ENCODE data around the gene TMEM72. TPM values are rescaled to one million over a fixed set of nuclear protein-coding genes. Genes with fewer than 3 reads are reported as not detected.

TMEM72 gene
- total and polyA plus RNA-seq, 4 donors, result 0.02 to 0.33 TPM; not detected in 2

DNA sequence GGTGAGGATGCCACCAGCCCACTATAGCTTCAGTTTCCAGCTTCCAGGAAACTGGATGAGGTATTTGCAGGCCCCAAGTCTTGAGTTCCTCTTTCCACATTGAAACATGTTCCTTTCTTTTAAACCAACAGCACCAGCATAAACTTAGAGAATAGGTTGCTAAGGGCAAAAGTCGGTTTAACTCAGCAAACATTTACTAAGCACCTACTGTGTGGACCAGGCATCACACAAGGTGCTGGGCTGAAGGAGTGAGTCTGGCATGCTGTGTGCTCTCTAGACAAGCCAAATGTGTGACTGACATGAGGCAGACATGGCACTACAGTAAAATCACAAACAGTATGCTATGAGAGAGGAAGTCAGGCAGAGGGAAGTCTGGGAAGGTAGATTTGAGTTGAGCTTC is 37.5 kb downstream of the TMEM72 start:
- Histone ChIP-seq H3K27me3 (ENCODE audit: control insufficient read depth in 4 of 4, insufficient read depth in 4 of 4, low read length in 3 of 4) (no peaks in the 10 kb centered on the region), H3K4me3 (ENCODE audit: low read depth in 1 of 3, low read length in 3 of 3) (no peak overlapping the region), H3K9ac (ENCODE audit: low read depth in 1 of 2, low read length in 2 of 2) (no peak overlapping the region), H3K36me3 (ENCODE audit: control insufficient read depth in 4 of 4, insufficient read depth in 3 of 4, low read depth in 1 of 4, low read length in 3 of 4) (peaks cover 0 to 3% (median 0%) of the 10 kb centered on the region in 4 donors), H3K9me3 (ENCODE audit: control insufficient read depth in 4 of 4, low read length in 3 of 4) (peaks cover 0 to 4% (median 0%) of the 10 kb centered on the region in 4 donors), H3K4me1 (ENCODE audit: control insufficient read depth in 4 of 4, insufficient read depth in 4 of 4, low read length in 3 of 4) (peaks cover 0 to 4% (median 0%) of the 10 kb centered on the region in 4 donors), H3K27ac (ENCODE audit: low read depth in 1 of 2, low read length in 2 of 2) (no peak overlapping the region)
- no peak for DNase-seq (ENCODE audit: low spot score)
- TF ChIP-seq, protein P1, sequence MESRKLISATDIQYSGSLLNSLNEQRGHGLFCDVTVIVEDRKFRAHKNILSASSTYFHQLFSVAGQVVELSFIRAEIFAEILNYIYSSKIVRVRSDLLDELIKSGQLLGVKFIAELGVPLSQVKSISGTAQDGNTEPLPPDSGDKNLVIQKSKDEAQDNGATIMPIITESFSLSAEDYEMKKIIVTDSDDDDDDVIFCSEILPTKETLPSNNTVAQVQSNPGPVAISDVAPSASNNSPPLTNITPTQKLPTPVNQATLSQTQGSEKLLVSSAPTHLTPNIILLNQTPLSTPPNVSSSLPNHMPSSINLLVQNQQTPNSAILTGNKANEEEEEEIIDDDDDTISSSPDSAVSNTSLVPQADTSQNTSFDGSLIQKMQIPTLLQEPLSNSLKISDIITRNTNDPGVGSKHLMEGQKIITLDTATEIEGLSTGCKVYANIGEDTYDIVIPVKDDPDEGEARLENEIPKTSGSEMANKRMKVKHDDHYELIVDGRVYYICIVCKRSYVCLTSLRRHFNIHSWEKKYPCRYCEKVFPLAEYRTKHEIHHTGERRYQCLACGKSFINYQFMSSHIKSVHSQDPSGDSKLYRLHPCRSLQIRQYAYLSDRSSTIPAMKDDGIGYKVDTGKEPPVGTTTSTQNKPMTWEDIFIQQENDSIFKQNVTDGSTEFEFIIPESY (IDR thresholded peaks at IDR 0.05), result no peak
- TF ChIP-seq YY1 (IDR thresholded peaks at IDR 0.05), result no peak
- TF ChIP-seq FOXA1 (IDR thresholded peaks at IDR 0.05), result no peak
- TF ChIP-seq HNF4A (conservative IDR thresholded peaks at IDR 0.05), result no peak
- TF ChIP-seq, protein P2, sequence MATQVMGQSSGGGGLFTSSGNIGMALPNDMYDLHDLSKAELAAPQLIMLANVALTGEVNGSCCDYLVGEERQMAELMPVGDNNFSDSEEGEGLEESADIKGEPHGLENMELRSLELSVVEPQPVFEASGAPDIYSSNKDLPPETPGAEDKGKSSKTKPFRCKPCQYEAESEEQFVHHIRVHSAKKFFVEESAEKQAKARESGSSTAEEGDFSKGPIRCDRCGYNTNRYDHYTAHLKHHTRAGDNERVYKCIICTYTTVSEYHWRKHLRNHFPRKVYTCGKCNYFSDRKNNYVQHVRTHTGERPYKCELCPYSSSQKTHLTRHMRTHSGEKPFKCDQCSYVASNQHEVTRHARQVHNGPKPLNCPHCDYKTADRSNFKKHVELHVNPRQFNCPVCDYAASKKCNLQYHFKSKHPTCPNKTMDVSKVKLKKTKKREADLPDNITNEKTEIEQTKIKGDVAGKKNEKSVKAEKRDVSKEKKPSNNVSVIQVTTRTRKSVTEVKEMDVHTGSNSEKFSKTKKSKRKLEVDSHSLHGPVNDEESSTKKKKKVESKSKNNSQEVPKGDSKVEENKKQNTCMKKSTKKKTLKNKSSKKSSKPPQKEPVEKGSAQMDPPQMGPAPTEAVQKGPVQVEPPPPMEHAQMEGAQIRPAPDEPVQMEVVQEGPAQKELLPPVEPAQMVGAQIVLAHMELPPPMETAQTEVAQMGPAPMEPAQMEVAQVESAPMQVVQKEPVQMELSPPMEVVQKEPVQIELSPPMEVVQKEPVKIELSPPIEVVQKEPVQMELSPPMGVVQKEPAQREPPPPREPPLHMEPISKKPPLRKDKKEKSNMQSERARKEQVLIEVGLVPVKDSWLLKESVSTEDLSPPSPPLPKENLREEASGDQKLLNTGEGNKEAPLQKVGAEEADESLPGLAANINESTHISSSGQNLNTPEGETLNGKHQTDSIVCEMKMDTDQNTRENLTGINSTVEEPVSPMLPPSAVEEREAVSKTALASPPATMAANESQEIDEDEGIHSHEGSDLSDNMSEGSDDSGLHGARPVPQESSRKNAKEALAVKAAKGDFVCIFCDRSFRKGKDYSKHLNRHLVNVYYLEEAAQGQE (IDR thresholded peaks at IDR 0.05), result no peak
- no peak for TF ChIP-seq HNF4G (IDR thresholded peaks at IDR 0.05)
- no peak for TF ChIP-seq RAD21 (IDR thresholded peaks at IDR 0.05)
- TF ChIP-seq, protein P3, sequence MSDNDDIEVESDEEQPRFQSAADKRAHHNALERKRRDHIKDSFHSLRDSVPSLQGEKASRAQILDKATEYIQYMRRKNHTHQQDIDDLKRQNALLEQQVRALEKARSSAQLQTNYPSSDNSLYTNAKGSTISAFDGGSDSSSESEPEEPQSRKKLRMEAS (IDR thresholded peaks at IDR 0.05), result no peak
- no peak for TF ChIP-seq SP1 (IDR thresholded peaks at IDR 0.05)
- TF ChIP-seq GABPA (IDR thresholded peaks at IDR 0.05 in 1 of 2, conservative IDR thresholded peaks at IDR 0.05 in 1 of 2), result no peak
- no peak for TF ChIP-seq RXRA (IDR thresholded peaks at IDR 0.05)
- TF ChIP-seq TAF1 (conservative IDR thresholded peaks at IDR 0.05), result no peak
- TF ChIP-seq FOXA2 (IDR thresholded peaks at IDR 0.05), result no peak
- no peak for TF ChIP-seq JUND (IDR thresholded peaks at IDR 0.05)
- no peak for TF ChIP-seq NR2F2 (IDR thresholded peaks at IDR 0.05)
- TF ChIP-seq, protein P4, sequence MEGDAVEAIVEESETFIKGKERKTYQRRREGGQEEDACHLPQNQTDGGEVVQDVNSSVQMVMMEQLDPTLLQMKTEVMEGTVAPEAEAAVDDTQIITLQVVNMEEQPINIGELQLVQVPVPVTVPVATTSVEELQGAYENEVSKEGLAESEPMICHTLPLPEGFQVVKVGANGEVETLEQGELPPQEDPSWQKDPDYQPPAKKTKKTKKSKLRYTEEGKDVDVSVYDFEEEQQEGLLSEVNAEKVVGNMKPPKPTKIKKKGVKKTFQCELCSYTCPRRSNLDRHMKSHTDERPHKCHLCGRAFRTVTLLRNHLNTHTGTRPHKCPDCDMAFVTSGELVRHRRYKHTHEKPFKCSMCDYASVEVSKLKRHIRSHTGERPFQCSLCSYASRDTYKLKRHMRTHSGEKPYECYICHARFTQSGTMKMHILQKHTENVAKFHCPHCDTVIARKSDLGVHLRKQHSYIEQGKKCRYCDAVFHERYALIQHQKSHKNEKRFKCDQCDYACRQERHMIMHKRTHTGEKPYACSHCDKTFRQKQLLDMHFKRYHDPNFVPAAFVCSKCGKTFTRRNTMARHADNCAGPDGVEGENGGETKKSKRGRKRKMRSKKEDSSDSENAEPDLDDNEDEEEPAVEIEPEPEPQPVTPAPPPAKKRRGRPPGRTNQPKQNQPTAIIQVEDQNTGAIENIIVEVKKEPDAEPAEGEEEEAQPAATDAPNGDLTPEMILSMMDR (IDR thresholded peaks at IDR 0.05; ENCODE audit: low read depth, low read length, missing input control), result no peak
- TF ChIP-seq EGR1 (IDR thresholded peaks at IDR 0.05; ENCODE audit: low read depth in 2 of 2), result no peak
- TF ChIP-seq, protein P5, sequence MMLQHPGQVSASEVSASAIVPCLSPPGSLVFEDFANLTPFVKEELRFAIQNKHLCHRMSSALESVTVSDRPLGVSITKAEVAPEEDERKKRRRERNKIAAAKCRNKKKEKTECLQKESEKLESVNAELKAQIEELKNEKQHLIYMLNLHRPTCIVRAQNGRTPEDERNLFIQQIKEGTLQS (IDR thresholded peaks at IDR 0.05), result no peak
- WGBS, result 84% methylated on average over 1 of the region's 1 CpG
